22Rv1 (cell line): ENCODE data around the gene KIAA0513.
"Not testable (repeated sequence)": the region's sequence is repeated elsewhere in the genome, so short reads cannot be mapped to it uniquely, and the experiment has no call there.

Experiments used
- H3K27ac ChIP-seq: fragments of 450-650 bp; 2 replicates; pipeline ENCODE4 v1.5.1; 2017
- CTCF ChIP-seq: fragments of 450-650 bp; IDR thresholded peaks from 2 replicates; pipeline ENCODE4 v1.5.1; 2017; ENCODE audit warnings: mild to moderate bottlenecking
- ZFX ChIP-seq: fragments of 450-650 bp; IDR thresholded peaks from 2 replicates; pipeline ENCODE4 v1.6.1; 2017; ENCODE audit warnings: antibody characterized with exemption, borderline replicate concordance

Gene KIAA0513

GRCh38 chr16:85031451-85031850 is 3.9 kb downstream of the KIAA0513 start:
- TF ChIP-seq ZFX (no peak), CTCF (no peak)
- no peak overlapping the region for H3K27ac ChIP-seq

GRCh38 chr16:85032187-85032586 is 4.6 kb downstream of the KIAA0513 start:
- H3K27ac ChIP-seq, result not testable (repeated sequence)

GRCh38 chr16:85033171-85033570 is 5.6 kb downstream of the KIAA0513 start:
- H3K27ac ChIP-seq, result no peak overlapping the region
- no peak for TF ChIP-seq ZFX
- TF ChIP-seq CTCF, result no peak

GRCh38 chr16:85034591-85035433 is 7.2 kb downstream of the KIAA0513 start:
- TF ChIP-seq ZFX, result no peak
- TF ChIP-seq CTCF, result no peak
- H3K27ac ChIP-seq, result no peak overlapping the region

GRCh38 chr16:85036236-85037049 is 8.8 kb downstream of the KIAA0513 start:
- TF ChIP-seq ZFX, result no peak
- no peak for TF ChIP-seq CTCF
- no peak overlapping the region for H3K27ac ChIP-seq

GRCh38 chr16:85037050-85037410 is 9.4 kb downstream of the KIAA0513 start:
- H3K27ac ChIP-seq, result no peak overlapping the region
- TF ChIP-seq ZFX (no peak), CTCF (no peak)

- no peak for TF ChIP-seq ZFX
- no peak for TF ChIP-seq CTCF
- no peak overlapping the region for H3K27ac ChIP-seq
Observed at GRCh38 chr16:85037721-85038120, 10.1 kb downstream of the KIAA0513 start.
